ENCODE data around the gene RAD51AP2.

GRCh38 chr2:17544256-17544655, 26.0 kb upstream of the RAD51AP2 start:
- TF ChIP-seq, protein P1, sequence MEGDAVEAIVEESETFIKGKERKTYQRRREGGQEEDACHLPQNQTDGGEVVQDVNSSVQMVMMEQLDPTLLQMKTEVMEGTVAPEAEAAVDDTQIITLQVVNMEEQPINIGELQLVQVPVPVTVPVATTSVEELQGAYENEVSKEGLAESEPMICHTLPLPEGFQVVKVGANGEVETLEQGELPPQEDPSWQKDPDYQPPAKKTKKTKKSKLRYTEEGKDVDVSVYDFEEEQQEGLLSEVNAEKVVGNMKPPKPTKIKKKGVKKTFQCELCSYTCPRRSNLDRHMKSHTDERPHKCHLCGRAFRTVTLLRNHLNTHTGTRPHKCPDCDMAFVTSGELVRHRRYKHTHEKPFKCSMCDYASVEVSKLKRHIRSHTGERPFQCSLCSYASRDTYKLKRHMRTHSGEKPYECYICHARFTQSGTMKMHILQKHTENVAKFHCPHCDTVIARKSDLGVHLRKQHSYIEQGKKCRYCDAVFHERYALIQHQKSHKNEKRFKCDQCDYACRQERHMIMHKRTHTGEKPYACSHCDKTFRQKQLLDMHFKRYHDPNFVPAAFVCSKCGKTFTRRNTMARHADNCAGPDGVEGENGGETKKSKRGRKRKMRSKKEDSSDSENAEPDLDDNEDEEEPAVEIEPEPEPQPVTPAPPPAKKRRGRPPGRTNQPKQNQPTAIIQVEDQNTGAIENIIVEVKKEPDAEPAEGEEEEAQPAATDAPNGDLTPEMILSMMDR (conservative IDR thresholded peaks at IDR 0.05 in 1 of 2, IDR thresholded peaks at IDR 0.05 in 1 of 2; ENCODE audit: low read depth in 1 of 2, low read length in 2 of 2), result no peak
- TF ChIP-seq EZH2 (IDR thresholded peaks at IDR 0.05; ENCODE audit: low read length, missing control alignments), result no peak
